ENCODE results near the gene MICAL2. TPM values are rescaled to one million over a fixed set of nuclear protein-coding genes. Genes with fewer than 3 reads are reported as not detected.

MICAL2 gene
- total RNA-seq, 1 experiment from 2014 or later = 191 TPM

DNA sequence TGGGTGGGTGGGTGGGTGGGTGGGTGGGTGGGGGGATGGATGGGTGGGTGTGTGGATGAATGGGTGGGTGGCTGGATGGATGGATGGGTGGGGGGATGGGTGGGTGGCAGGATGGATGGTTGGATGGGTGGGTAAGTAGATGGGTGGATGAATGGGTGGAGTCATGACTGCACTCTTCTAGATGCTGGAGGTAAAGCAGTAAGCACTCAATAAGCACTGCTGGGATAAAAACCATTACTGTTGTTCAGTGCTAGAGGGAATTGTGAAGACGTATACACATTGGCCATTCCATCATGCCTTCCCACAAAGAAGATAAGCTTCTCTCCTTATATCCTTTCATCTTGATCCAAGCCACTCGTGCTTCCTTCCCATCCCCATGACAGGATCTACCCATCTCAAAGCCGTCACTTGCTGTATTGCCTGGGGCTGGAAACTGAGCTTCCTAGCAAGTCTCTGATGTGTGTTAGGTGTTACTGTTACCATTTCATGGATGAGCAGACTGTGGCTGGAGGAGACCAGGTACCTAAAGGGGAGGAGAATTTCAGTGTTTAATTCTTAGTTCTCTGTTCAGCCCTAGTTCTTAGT is 74.8 kb downstream of the MICAL2 start:
- BruUV-seq (replicated peaks) = no TSS peak
- Mint-ChIP-seq H3K27me3 (ENCODE audit: unreplicated experiment) (no peaks in the 10 kb centered on the region), H3K36me3 (ENCODE audit: insufficient read depth, unreplicated experiment) (peaks cover 40% of the 10 kb centered on the region), H3K4me1 (ENCODE audit: low read depth, unreplicated experiment) (peaks cover 40% of the 10 kb centered on the region), H3K27ac (ENCODE audit: unreplicated experiment) (no peak overlapping the region), H3K4me3 (ENCODE audit: low read depth, unreplicated experiment) (no peak overlapping the region), H3K9me3 (ENCODE audit: low read depth, unreplicated experiment) (no peaks in the 10 kb centered on the region)
- TF ChIP-seq, protein P1, sequence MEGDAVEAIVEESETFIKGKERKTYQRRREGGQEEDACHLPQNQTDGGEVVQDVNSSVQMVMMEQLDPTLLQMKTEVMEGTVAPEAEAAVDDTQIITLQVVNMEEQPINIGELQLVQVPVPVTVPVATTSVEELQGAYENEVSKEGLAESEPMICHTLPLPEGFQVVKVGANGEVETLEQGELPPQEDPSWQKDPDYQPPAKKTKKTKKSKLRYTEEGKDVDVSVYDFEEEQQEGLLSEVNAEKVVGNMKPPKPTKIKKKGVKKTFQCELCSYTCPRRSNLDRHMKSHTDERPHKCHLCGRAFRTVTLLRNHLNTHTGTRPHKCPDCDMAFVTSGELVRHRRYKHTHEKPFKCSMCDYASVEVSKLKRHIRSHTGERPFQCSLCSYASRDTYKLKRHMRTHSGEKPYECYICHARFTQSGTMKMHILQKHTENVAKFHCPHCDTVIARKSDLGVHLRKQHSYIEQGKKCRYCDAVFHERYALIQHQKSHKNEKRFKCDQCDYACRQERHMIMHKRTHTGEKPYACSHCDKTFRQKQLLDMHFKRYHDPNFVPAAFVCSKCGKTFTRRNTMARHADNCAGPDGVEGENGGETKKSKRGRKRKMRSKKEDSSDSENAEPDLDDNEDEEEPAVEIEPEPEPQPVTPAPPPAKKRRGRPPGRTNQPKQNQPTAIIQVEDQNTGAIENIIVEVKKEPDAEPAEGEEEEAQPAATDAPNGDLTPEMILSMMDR (IDR thresholded peaks at IDR 0.05; ENCODE audit: unreplicated experiment) = no peak
- intact Hi-C loops (cut with micrococcal nuclease; ENCODE audit: unreplicated experiment) = no loop called here
- CTCF ChIA-PET = interaction anchor here (1.2 kb wide), 1 partner anchor 9 kb away, joined by 3 read pairs; no protein-coding TSS in a partner anchor
- DNase-seq = no peak

GRCh38 chr11:12185914-12186313 is 75.5 kb downstream of the MICAL2 start:
- Mint-ChIP-seq H3K4me1 (ENCODE audit: low read depth, unreplicated experiment) (peaks cover 33% of the 10 kb centered on the region), H3K36me3 (ENCODE audit: insufficient read depth, unreplicated experiment) (peaks cover 40% of the 10 kb centered on the region), H3K27ac (ENCODE audit: unreplicated experiment) (no peak overlapping the region)

GRCh38 chr11:12186701-12187100 is 76.3 kb downstream of the MICAL2 start:
- CTCF ChIA-PET = no interaction called here
- Mint-ChIP-seq H3K36me3 (ENCODE audit: insufficient read depth, unreplicated experiment) (peaks cover 46% of the 10 kb centered on the region), H3K9me3 (ENCODE audit: low read depth, unreplicated experiment) (no peaks in the 10 kb centered on the region), H3K27ac (ENCODE audit: unreplicated experiment) (no peak overlapping the region), H3K4me1 (ENCODE audit: low read depth, unreplicated experiment) (peaks cover 33% of the 10 kb centered on the region), H3K4me3 (ENCODE audit: low read depth, unreplicated experiment) (no peak overlapping the region), H3K27me3 (ENCODE audit: unreplicated experiment) (no peaks in the 10 kb centered on the region)
- intact Hi-C loops (cut with micrococcal nuclease; ENCODE audit: unreplicated experiment) = no loop called here
- no TSS peak for BruUV-seq (replicated peaks)
- DNase-seq = no peak
- TF ChIP-seq, protein P1 (IDR thresholded peaks at IDR 0.05; ENCODE audit: unreplicated experiment) = no peak

More at GRCh38 chr11:12185914-12186313, 75.5 kb downstream of the MICAL2 start:
- intact Hi-C loops (cut with micrococcal nuclease; ENCODE audit: unreplicated experiment) = no loop called here
- H3K9me3 Mint-ChIP-seq (ENCODE audit: low read depth, unreplicated experiment) = no peaks in the 10 kb centered on the region
- no peak overlapping the region for H3K4me3 Mint-ChIP-seq (ENCODE audit: low read depth, unreplicated experiment)
- no TSS peak for BruUV-seq (replicated peaks)
- DNase-seq = no peak
- CTCF ChIA-PET = interaction anchor here (0.6 to 1.2 kb wide), 2 partner anchors 8 to 34 kb away, joined by 3 read pairs; no protein-coding TSS in a partner anchor
- TF ChIP-seq, protein P1 (IDR thresholded peaks at IDR 0.05; ENCODE audit: unreplicated experiment) = no peak
- H3K27me3 Mint-ChIP-seq (ENCODE audit: unreplicated experiment) = no peaks in the 10 kb centered on the region

GRCh38 chr11:12187399-12187798 is 77.0 kb downstream of the MICAL2 start:
- DNase-seq = no peak
- no peak overlapping the region for H3K4me3 Mint-ChIP-seq (ENCODE audit: low read depth, unreplicated experiment)
- BruUV-seq (replicated peaks) = no TSS peak

More at GRCh38 chr11:12187399-12187798, 77.0 kb downstream of the MICAL2 start:
- intact Hi-C loops (cut with micrococcal nuclease; ENCODE audit: unreplicated experiment) = no loop called here
- Mint-ChIP-seq H3K4me1 (ENCODE audit: low read depth, unreplicated experiment) (peaks cover 29% of the 10 kb centered on the region), H3K27ac (ENCODE audit: unreplicated experiment) (no peak overlapping the region), H3K27me3 (ENCODE audit: unreplicated experiment) (no peaks in the 10 kb centered on the region), H3K36me3 (ENCODE audit: insufficient read depth, unreplicated experiment) (peaks cover 46% of the 10 kb centered on the region), H3K9me3 (ENCODE audit: low read depth, unreplicated experiment) (no peaks in the 10 kb centered on the region)
- TF ChIP-seq, protein P1 (IDR thresholded peaks at IDR 0.05; ENCODE audit: unreplicated experiment) = no peak
- CTCF ChIA-PET = no interaction called here
